ENCODE measurements around the gene GOLIM4. TPM values are rescaled to one million over a fixed set of nuclear protein-coding genes. Genes with fewer than 3 reads are reported as not detected.

Gene GOLIM4
- total RNA-seq, 1 experiment from 2014 or later = 24.6 TPM

GRCh38 chr3:168083906-168084305 lies 11.8 kb downstream of the GOLIM4 start:
- no peak overlapping the region for H3T11ph ChIP-seq (ENCODE audit: low read length)
- no peaks in the 10 kb centered on the region for H3K9me3 ChIP-seq (ENCODE audit: control insufficient read depth, low read depth, low read length)
- Mint-ChIP-seq H3K36me3 (ENCODE audit: insufficient read depth in 1 of 3, low read depth in 3 of 3) (no peaks in the 10 kb centered on the region), H3K9me3 (no peaks in the 10 kb centered on the region), H3K27me3 (ENCODE audit: low read depth) (no peaks in the 10 kb centered on the region), H3K27ac (no peak overlapping the region), H3K4me1 (peaks cover 41 to 45% of the 10 kb centered on the region in 2 experiments), H3K4me3 (no peak overlapping the region)
- no peak overlapping the region for H3K14ac ChIP-seq (ENCODE audit: insufficient read depth, low read length)
- H3K27ac ChIP-seq (ENCODE audit: insufficient read length, low read depth, low read length) = no peak overlapping the region
- no peak overlapping the region for H4K8ac ChIP-seq (replicated peaks; ENCODE audit: insufficient read length, low read depth, low read length)
- H3K27me3 ChIP-seq (ENCODE audit: insufficient read depth, low read length) = no peaks in the 10 kb centered on the region
- H3K9ac ChIP-seq (ENCODE audit: extremely low read depth, insufficient read length, low read length) = no peak overlapping the region
- H3K79me1 ChIP-seq (ENCODE audit: insufficient read depth, low read depth, low read length, poor library complexity, severe bottlenecking) = no peaks in the 10 kb centered on the region
- no peak overlapping the region for H4K5ac ChIP-seq (ENCODE audit: insufficient read length, low read depth, low read length)
- no peaks in the 10 kb centered on the region for H4K20me1 ChIP-seq (ENCODE audit: control insufficient read depth, insufficient read depth, insufficient read length)
- no peak overlapping the region for H3K23ac ChIP-seq (ENCODE audit: insufficient read length, low read depth, low read length)
- H4K91ac ChIP-seq (ENCODE audit: insufficient read length, low read depth, low read length) = no peak overlapping the region
- H3K4ac ChIP-seq (ENCODE audit: low read depth, low read length) = no peak overlapping the region
- no peak overlapping the region for H2AK5ac ChIP-seq (ENCODE audit: insufficient read length, low read length)
- H3K56ac ChIP-seq (ENCODE audit: insufficient read length, low read depth, low read length) = no peak overlapping the region
- H2AFZ ChIP-seq (ENCODE audit: low read length) = no peak overlapping the region
- H3K4me1 ChIP-seq (ENCODE audit: insufficient read depth, low read length) = peaks cover 7% of the 10 kb centered on the region
- H3K23me2 ChIP-seq (ENCODE audit: insufficient read length, low read depth, low read length, poor library complexity, severe bottlenecking) = no peaks in the 10 kb centered on the region
- peaks cover 1% of the 10 kb centered on the region; the same call in 1 of the 2 replicates for H3K79me2 ChIP-seq (ENCODE audit: insufficient read depth, low read length)
- no peak for DNase-seq
- TF ChIP-seq CTCF (conservative IDR thresholded peaks at IDR 0.05) = no peak
- no peak overlapping the region for H3K4me2 ChIP-seq (ENCODE audit: insufficient read depth, insufficient read length, low read length)
- H3K18ac ChIP-seq (ENCODE audit: insufficient read length, low read depth, low read length) = no peak overlapping the region
- no peak overlapping the region for H2BK20ac ChIP-seq (ENCODE audit: low read depth, low read length, poor library complexity, severe bottlenecking)
- H2BK120ac ChIP-seq (ENCODE audit: low read depth, low read length, poor library complexity, severe bottlenecking) = no peak overlapping the region
- H2BK15ac ChIP-seq (ENCODE audit: low read depth, low read length) = no peak overlapping the region
- H2BK5ac ChIP-seq (ENCODE audit: insufficient read length, low read length) = no peak overlapping the region
- H2BK12ac ChIP-seq (ENCODE audit: insufficient read length, low read depth, low read length) = no peak overlapping the region
- WGBS (ENCODE audit: extremely low coverage, insufficient read length, low lambda C conversion rate) = no CpG with 5 or more reads among the region's 1 CpG
